ENCODE data around the gene IL9. TPM values are rescaled to one million over a fixed set of nuclear protein-coding genes. Genes with fewer than 3 reads are reported as not detected.

The IL9 gene
- not detected in 3 replicates for total RNA-seq

- no peak within 1 kb of the TSS for H3K4me3 Mint-ChIP-seq
- no peak for TF ChIP-seq CTCF (IDR thresholded peaks at IDR 0.05; ENCODE audit: unreplicated experiment)
- no peak within 1 kb of the TSS for H3K27ac Mint-ChIP-seq
- no peak for DNase-seq (ENCODE audit: low spot score in 2 of 2, unreplicated experiment in 2 of 2)
- H3K9me3 Mint-ChIP-seq: no peaks in the 10 kb centered on the region
- no peaks in the 10 kb centered on the region for H3K36me3 Mint-ChIP-seq
- H3K27me3 Mint-ChIP-seq (ENCODE audit: low read depth): peaks cover 43% of the 10 kb centered on the region
- H3K4me1 Mint-ChIP-seq: peaks cover 31% of the 10 kb centered on the region
Measured at GRCh38 chr5:135895474-135896006, at the start of gene IL9. Gene IL9, minus strand, starts transcription at chr5:135895841. Its CDS starts 25 bp downstream, at chr5:135895816.

GRCh38 chr5:135944967-135945560 lies 49.4 kb upstream of the IL9 start:
- H3K9me3 Mint-ChIP-seq: no peaks in the 10 kb centered on the region
- peaks cover 8% of the 10 kb centered on the region for H3K4me1 Mint-ChIP-seq
- peak; percentile 86 for TF ChIP-seq CTCF (IDR thresholded peaks at IDR 0.05; ENCODE audit: unreplicated experiment)
- peak; percentile 23 to 49 for DNase-seq (ENCODE audit: low spot score in 2 of 2, unreplicated experiment in 2 of 2)
- H3K27me3 Mint-ChIP-seq (ENCODE audit: low read depth): no peaks in the 10 kb centered on the region
- H3K36me3 Mint-ChIP-seq: no peaks in the 10 kb centered on the region
- H3K27ac Mint-ChIP-seq: no peak overlapping the region
- H3K4me3 Mint-ChIP-seq: no peak overlapping the region

- DNase-seq (ENCODE audit: low spot score in 2 of 2, unreplicated experiment in 2 of 2): no peak
- no peaks in the 10 kb centered on the region for H3K27me3 Mint-ChIP-seq (ENCODE audit: low read depth)
- no peak for TF ChIP-seq CTCF (IDR thresholded peaks at IDR 0.05; ENCODE audit: unreplicated experiment)
- no peak overlapping the region for H3K27ac Mint-ChIP-seq
- H3K36me3 Mint-ChIP-seq: no peaks in the 10 kb centered on the region
- H3K4me3 Mint-ChIP-seq: no peak overlapping the region
- peaks cover 8% of the 10 kb centered on the region for H3K4me1 Mint-ChIP-seq
- no peaks in the 10 kb centered on the region for H3K9me3 Mint-ChIP-seq
Measured at GRCh38 chr5:135944564-135944963, 48.9 kb upstream of the IL9 start.

GRCh38 chr5:135942202-135942771 lies 46.6 kb upstream of the IL9 start:
- Mint-ChIP-seq H3K4me3 (no peak overlapping the region), H3K36me3 (no peaks in the 10 kb centered on the region), H3K27ac (no peak overlapping the region), H3K27me3 (ENCODE audit: low read depth) (peaks cover 2% of the 10 kb centered on the region), H3K4me1 (peaks cover 8% of the 10 kb centered on the region), H3K9me3 (no peaks in the 10 kb centered on the region)
- no peak for DNase-seq (ENCODE audit: low spot score in 2 of 2, unreplicated experiment in 2 of 2)
- no peak for TF ChIP-seq CTCF (IDR thresholded peaks at IDR 0.05; ENCODE audit: unreplicated experiment)

- DNase-seq (ENCODE audit: low spot score in 2 of 2, unreplicated experiment in 2 of 2): no peak
- no peaks in the 10 kb centered on the region for H3K9me3 Mint-ChIP-seq
- no peak overlapping the region for H3K27ac Mint-ChIP-seq
- no peaks in the 10 kb centered on the region for H3K36me3 Mint-ChIP-seq
- H3K4me1 Mint-ChIP-seq: peaks cover 8% of the 10 kb centered on the region
- H3K27me3 Mint-ChIP-seq (ENCODE audit: low read depth): peaks cover 2% of the 10 kb centered on the region
- no peak for TF ChIP-seq CTCF (IDR thresholded peaks at IDR 0.05; ENCODE audit: unreplicated experiment)
- H3K4me3 Mint-ChIP-seq: no peak overlapping the region
Measured at GRCh38 chr5:135941711-135942110, 46.1 kb upstream of the IL9 start.
